Sigmoid colon (tissue), 7 donors: ENCODE results near the gene PRICKLE2. TPM values are rescaled to one million over a fixed set of nuclear protein-coding genes. Genes with fewer than 3 reads are reported as not detected.

Experiments
- DNase-seq: peaks from one replicate; pipeline ENCODE4 v3.0.0-alpha.2; 2019
- H3K27ac ChIP-seq, 4 donors: fragments of 200-600 bp; sonication (generic); one replicate each; pipeline ENCODE4 v1.5.1; 2016 to 2019; ENCODE audit warnings: mild to moderate bottlenecking in 1 of 4
- H3K27me3 ChIP-seq, 3 donors: fragments of 200-600 bp; sonication (generic); one replicate each; pipeline ENCODE4 v1.5.1; 2019; ENCODE audit warnings: mild to moderate bottlenecking in 1 of 3
- H3K36me3 ChIP-seq, 4 donors: fragments of 200-600 bp; sonication (generic); one replicate each; pipeline ENCODE4 v1.5.1; 2016 to 2019
- H3K4me1 ChIP-seq, 4 donors: fragments of 200-600 bp; sonication (generic); one replicate each; pipeline ENCODE4 v1.5.1; 2017 to 2019
- H3K4me3 ChIP-seq, 4 donors: fragments of 200-600 bp; sonication (generic); one replicate each; pipeline ENCODE4 v1.5.1; 2017 to 2019; ENCODE audit warnings: mild to moderate bottlenecking in 2 of 4, moderate library complexity in 1 of 4
- H3K9me3 ChIP-seq, 4 donors: fragments of 200-600 bp in 3 of 4; sonication (generic) in 3 of 4; one replicate each; pipeline versions ENCODE4 v1.5.1 to v1.6.1; 2013 to 2019
- CTCF ChIP-seq, 4 experiments: fragments of 450-650 bp in 3 of 4; fragments of 200-600 bp in 1 of 4; IDR thresholded peaks; one replicate each; pipeline ENCODE4 v1.5.1; 2016 to 2019; ENCODE audit warnings: antibody characterized with exemption in 4 of 4, mild to moderate bottlenecking in 3 of 4, moderate library complexity in 2 of 4
- EP300 ChIP-seq, 4 donors: sonication (generic); formaldehyde crosslinking; IDR thresholded peaks; one replicate each; pipeline ENCODE4 v1.6.1; 2017; ENCODE audit warnings: antibody characterized with exemption in 4 of 4
- POLR2A ChIP-seq, 2 donors: fragments of 450-650 bp; IDR thresholded peaks; one replicate each; pipeline ENCODE4 v1.6.1; 2016; ENCODE audit warnings: antibody characterized with exemption in 2 of 2, mild to moderate bottlenecking in 2 of 2, moderate library complexity in 2 of 2
- POLR2AphosphoS5 ChIP-seq, 4 donors: sonication (generic); formaldehyde crosslinking; IDR thresholded peaks; one replicate each; pipeline ENCODE4 v1.6.1; 2017; ENCODE audit warnings: antibody characterized with exemption in 4 of 4
- WGBS, 2 donors: extraction: QIAGEN DNeasy Blood & Tissue Kit; methylation state at CpG; one replicate each; pipeline ENCODE4 v1.1.7; 2013; 5-methylcytosine and 5-hydroxymethylcytosine counted together
- intact Hi-C: fragments of 100-400 bp; cut with DNase I; formaldehyde crosslinking; loops from one replicate; pipeline ENCODE4 v1.15.1; 2023
- polyA plus RNA-seq, 3 donors: library from polyadenylated mRNA; stranded (reverse); fragments of 200-250 nt; gene quantifications; one replicate each; pipeline ENCODE4 v1.2.3, GENCODE V29; 2013
- total RNA-seq, 4 donors: library from RNA; depleted of rRNA; stranded (reverse); fragments of >200 nt; gene quantifications; one replicate each; pipeline ENCODE4 v1.1.0, GENCODE V29; 2016
- donor health status: healthy with polysubstance abuse.
- donor health status: Bipolar disorder and iron deficiency.
- donor health status: healthy.

The PRICKLE2 gene
- total and polyA plus RNA-seq, 7 donors, result 0.69 to 96.7 (median 61.1) TPM

GRCh38 chr3:64266983-64267382 lies 41.7 kb upstream of the PRICKLE2 start:
- Histone ChIP-seq H3K36me3 (no peaks in the 10 kb centered on the region), H3K27ac (peak overlapping the region; percentile 92 to 97 (median 94)), H3K4me1 (peaks cover 0 to 46% (median 37%) of the 10 kb centered on the region in 4 donors), H3K27me3 (no peaks in the 10 kb centered on the region), H3K9me3 (no peaks in the 10 kb centered on the region), H3K4me3 (peak overlapping the region; percentile 74 to 91 (median 80))
- intact Hi-C loops, result loop anchor here (2.0 to 10.0 kb wide), 5 partner anchors 54 to 218 kb away; no protein-coding TSS in a partner anchor
- TF ChIP-seq CTCF (IDR thresholded peaks at IDR 0.05) (no peak), EP300 (IDR thresholded peaks at IDR 0.05) (no peak), POLR2AphosphoS5 (IDR thresholded peaks at IDR 0.05) (no peak), POLR2A (IDR thresholded peaks at IDR 0.05) (no peak)
- 69 to 78% methylated on average over 2 of the region's 2 CpGs for WGBS, 2 donors
- DNase-seq, result no peak

GRCh38 chr3:64266065-64266931 lies 41.0 kb upstream of the PRICKLE2 start:
- intact Hi-C loops, result loop anchor here (2.0 to 10.0 kb wide), 5 partner anchors 53 to 219 kb away; no protein-coding TSS in a partner anchor
- peak; percentile 82 for DNase-seq
- H3K36me3 ChIP-seq, result no peaks in the 10 kb centered on the region
- TF ChIP-seq CTCF (IDR thresholded peaks at IDR 0.05) (no peak), POLR2AphosphoS5 (IDR thresholded peaks at IDR 0.05) (peak; percentile 44 to 75 (median 58)), EP300 (IDR thresholded peaks at IDR 0.05) (peak in 1 of 4 donors; percentile 38)
- peaks cover 0 to 53% (median 44%) of the 10 kb centered on the region in 4 donors for H3K4me1 ChIP-seq
- WGBS, 2 donors, result 39 to 70% methylated on average over 7 of the region's 7 CpGs
- peak overlapping the region; percentile 74 to 91 (median 80) for H3K4me3 ChIP-seq
- no peaks in the 10 kb centered on the region for H3K27me3 ChIP-seq
- no peaks in the 10 kb centered on the region for H3K9me3 ChIP-seq
- H3K27ac ChIP-seq, result peak overlapping the region; percentile 92 to 97 (median 94)

- H3K27ac ChIP-seq, result peak overlapping the region; percentile 92 to 97 (median 94)
- no peaks in the 10 kb centered on the region for H3K36me3 ChIP-seq
- intact Hi-C loops, result loop anchor here (2.0 to 10.0 kb wide), 5 partner anchors 53 to 219 kb away; no protein-coding TSS in a partner anchor
- TF ChIP-seq EP300 (IDR thresholded peaks at IDR 0.05) (no peak), CTCF (IDR thresholded peaks at IDR 0.05) (no peak), POLR2AphosphoS5 (IDR thresholded peaks at IDR 0.05) (no peak), POLR2A (IDR thresholded peaks at IDR 0.05) (no peak)
- H3K9me3 ChIP-seq, result no peaks in the 10 kb centered on the region
- 41 to 51% methylated on average over 3 of the region's 3 CpGs for WGBS, 2 donors
- no peaks in the 10 kb centered on the region for H3K27me3 ChIP-seq
- no peak for DNase-seq
- H3K4me1 ChIP-seq, result peaks cover 0 to 60% (median 50%) of the 10 kb centered on the region in 4 donors
- peak overlapping the region; percentile 21 to 80 (median 76) for H3K4me3 ChIP-seq
These were observed 40.4 kb upstream of the PRICKLE2 start for GRCh38 chr3:64265646-64266045.

GRCh38 chr3:64264501-64265109 lies 39.3 kb upstream of the PRICKLE2 start:
- intact Hi-C loops, result loop anchor here (5.0 to 10.0 kb wide), 4 partner anchors 78 to 232 kb away; no protein-coding TSS in a partner anchor
- H3K36me3 ChIP-seq, result no peaks in the 10 kb centered on the region
- no peaks in the 10 kb centered on the region for H3K9me3 ChIP-seq
- 73 to 80% methylated on average over 4 of the region's 4 CpGs for WGBS, 2 donors
- H3K27ac ChIP-seq, result peak overlapping the region; percentile 92 to 97 (median 94)
- TF ChIP-seq POLR2AphosphoS5 (IDR thresholded peaks at IDR 0.05) (no peak), POLR2A (IDR thresholded peaks at IDR 0.05) (no peak), CTCF (IDR thresholded peaks at IDR 0.05) (no peak)
- no peaks in the 10 kb centered on the region for H3K27me3 ChIP-seq
- H3K4me1 ChIP-seq, result peaks cover 0 to 70% (median 60%) of the 10 kb centered on the region in 4 donors
- no peak for DNase-seq
- H3K4me3 ChIP-seq, result peak overlapping the region; percentile 21 to 80 (median 76)
